HG03457 (cell line): ENCODE measurements around the gene MDFI.

Experiments
- ATAC-seq: cut with Tn5 transposase; IDR thresholded peaks from one replicate; pipeline ENCODE4 v1.9.1; 2021; ENCODE audit warnings: moderate number of reproducible peaks; ENCODE audit not compliant: unreplicated experiment

MDFI gene

DNA sequence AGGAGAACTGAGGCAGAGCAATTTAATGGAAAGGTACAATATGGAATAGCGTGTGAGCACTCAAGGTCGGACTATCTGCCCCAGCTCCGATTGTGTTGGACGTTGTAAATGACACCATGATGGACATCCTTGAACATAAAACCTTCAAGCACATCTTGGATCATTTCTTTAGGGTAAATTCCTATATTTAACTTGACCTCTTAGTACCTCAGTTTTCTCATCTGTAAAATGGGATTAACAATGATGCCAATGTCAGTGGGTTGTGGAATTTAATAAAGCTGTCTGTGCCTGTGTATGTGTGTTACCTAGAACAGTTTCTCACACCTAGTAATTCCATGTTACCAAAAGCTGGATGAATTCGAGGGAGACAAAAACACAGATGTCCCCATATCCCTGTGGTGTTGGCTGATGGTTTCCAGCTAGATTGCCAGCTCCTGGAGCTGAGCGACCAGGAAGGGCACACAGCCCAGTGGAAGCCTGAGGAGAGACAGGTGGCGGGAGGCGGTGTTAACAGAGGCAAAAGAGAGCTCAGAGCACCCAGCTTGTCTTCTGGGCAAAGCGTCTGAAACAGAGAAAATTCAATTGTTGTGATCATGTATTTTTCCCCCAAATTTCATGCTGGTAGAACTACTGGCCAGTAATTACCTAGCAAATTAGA is 32.6 kb downstream of the MDFI start:
- no peak for ATAC-seq

GRCh38 chr6:41671376-41671775 is 33.1 kb downstream of the MDFI start:
- ATAC-seq: no peak

DNA sequence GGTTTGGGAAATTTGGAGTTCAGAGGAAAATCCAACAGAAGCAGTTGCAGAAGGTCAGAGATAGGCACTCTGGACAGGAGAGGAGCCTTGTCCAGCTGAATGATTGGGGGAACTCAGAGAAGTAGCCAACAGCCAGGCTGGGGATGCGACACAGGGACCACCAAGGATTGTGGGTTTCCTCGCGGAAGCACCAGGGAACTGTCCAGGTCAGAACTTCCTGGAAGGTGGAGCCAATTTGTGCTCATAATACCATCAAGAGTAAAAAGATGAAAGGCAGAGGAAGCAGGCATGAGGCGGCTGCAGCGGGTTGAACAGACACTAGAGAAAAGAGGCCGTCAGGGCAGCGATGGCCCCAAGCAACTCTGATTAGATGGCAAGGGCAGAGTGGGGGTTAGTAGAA is 33.7 kb downstream of the MDFI start:
- no peak for ATAC-seq

DNA sequence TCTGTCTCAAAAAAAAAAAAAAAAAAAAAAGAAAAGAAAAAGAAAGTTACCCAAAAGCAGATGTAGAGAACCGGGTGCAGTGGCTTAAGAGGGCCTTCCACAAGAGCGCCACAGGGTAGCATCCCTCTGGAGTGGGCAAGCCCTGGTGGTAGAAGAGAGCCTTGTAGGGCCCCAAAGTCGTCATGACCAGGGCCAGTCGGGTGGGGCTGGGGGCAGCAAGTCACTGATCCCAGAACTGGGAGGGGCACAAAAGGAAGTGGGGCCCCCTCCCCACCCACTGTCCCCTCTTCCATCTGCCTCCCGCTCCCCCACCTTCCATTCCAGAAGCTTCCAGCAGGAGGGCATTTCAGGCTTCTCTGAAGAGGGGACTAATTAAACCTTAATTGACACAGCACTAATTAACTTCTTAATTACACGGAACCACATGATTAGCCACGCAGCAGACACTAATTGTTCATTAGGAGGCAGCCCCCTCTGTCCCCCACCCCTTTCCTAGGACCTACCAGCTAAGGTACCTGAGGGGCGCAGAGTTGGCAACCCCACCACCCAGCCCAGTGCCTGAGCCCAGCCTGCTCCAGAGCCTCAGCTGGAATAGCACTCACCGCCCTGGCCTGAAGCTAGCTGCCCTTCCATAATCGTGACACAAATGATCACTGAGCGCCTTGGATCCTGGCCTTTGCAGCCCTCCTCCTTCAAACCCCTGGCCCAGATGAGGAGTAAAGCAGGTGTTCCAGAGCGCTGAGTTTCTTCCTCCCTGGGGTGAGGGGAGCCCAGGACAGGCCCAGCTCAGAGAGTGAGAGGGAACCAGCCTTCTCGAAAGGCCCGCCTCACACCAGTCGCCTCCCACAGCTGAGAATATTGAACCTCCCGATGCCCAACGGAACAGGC is 34.8 kb downstream of the MDFI start:
- ATAC-seq: no peak

DNA sequence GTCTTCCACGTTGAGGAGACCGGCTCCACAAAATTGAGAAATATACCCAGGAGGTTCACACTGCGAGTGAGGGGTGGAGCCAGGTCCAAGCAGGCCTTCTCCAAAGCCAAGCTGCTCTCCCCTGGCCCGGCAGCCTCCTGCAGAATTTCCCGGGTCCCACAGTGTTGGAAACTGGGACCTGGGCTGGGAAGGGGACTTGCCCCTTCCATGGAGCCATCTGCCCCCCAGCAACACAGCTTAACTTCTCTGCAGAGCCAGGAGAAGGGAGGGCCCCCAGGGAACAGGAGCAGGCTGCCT is 35.4 kb downstream of the MDFI start:
- no peak for ATAC-seq

GRCh38 chr6:41674231-41675000 is 36.1 kb downstream of the MDFI start:
- ATAC-seq: no peak

GRCh38 chr6:41675176-41675775 is 37.0 kb downstream of the MDFI start:
- ATAC-seq: no peak

DNA sequence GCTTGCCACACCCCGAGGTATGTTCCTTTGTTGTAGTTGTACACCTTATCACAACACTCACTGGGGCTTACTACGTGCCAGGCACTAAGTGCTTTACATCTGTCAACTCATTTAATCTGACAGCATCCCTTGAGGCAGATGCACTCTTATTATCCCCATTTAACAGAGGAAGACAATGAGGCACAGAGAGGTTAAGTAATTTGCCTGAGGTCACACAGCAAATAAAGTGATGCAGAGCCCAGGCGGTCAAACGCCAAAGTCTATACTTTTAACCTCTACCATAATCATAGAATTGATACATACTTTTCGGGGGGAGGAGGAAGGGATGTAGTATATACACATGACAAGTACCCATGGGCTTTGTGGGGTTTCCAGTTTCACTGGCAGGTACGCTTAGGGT is 37.7 kb downstream of the MDFI start:
- no peak for ATAC-seq

- ATAC-seq: no peak
Observed at GRCh38 chr6:41676431-41676830, 38.2 kb downstream of the MDFI start.

- no peak for ATAC-seq
Observed at GRCh38 chr6:41677124-41677921, 39.1 kb downstream of the MDFI start.

DNA sequence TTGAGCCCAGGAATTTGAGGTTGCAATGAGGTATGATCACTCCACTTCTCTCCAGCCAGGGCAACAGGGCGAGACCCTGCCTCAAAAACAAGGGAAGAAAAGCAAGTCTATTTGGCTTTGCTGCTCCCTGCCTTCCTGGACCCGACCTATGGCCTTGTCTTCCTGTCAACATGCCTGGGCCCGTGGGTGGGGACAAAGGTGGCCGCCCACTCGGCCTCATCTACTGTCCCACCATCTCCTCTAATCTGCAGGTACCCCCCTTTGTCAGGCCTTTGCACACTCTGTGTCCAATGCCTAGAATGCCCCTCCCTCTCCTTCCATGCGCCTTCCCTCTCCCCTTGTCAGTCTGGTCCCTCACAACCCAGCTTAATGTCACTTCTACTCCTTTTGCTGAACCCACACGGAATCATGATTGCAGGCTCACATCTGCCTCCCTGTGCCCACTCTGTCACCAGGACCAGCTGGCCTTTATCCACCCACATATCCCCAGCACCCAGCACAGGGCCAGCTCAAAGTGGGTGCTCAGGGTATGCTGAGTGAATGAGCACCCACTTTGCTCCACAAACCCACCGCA is 40.3 kb downstream of the MDFI start:
- ATAC-seq: no peak

DNA sequence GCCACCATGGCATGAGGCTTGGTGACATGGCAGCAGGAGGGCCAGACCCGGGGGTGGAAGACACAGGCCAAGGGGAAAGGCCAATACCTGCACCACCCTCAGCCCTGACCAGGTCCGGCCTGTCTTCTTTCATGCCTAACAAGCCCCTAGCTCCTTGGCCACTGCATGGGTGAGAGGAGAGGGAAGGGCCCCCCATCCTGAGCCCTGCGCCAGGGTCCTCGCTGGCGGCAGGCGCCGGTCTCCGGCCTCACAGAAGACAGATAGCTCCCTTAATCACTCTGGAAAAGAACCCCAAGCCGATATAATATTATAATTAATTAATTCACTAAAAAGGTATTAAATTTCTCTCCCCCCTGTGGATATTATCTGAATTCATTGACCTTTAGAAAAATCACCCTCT is 41.4 kb downstream of the MDFI start:
- no peak for ATAC-seq

- ATAC-seq: no peak
Observed at GRCh38 chr6:41680182-41680965, 42.1 kb downstream of the MDFI start.

DNA sequence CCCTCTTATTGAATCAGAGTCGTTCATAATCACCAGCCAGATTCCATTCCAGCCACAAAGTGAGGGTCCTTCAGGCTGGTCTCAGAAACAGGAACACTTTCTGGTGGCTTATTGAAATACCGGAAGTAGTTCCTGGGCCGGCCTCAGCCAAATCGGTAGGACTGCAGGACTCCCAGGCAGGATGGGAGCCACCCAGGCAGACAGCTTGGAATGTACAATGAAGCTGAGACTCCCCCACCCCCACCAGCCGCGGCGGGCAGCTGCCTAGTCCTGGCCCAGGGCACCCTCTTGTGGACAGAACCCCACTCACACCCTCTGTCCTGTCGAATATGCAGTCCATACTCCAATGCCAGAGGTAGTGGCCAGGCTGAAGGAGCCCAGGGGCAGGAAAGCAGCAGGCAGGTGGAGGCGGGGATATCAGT is 43.8 kb downstream of the MDFI start:
- no peak for ATAC-seq

GRCh38 chr6:41682497-41683272 is 44.4 kb downstream of the MDFI start:
- no peak for ATAC-seq

DNA sequence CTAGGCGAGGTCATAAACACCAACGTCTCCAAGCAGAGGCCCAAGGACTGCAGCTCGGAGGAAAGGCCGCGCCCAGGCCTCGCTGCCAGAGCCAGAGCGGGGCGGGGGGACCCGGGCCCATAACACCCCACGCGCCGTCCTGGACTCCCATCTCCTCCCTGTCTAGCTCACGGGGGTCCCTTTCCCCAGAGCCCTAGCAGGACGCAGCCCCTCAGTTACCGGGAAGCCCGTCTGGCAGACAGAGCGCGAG is 44.9 kb downstream of the MDFI start:
- no peak for ATAC-seq

- ATAC-seq: no peak
Observed at GRCh38 chr6:41683523-41684310, 45.4 kb downstream of the MDFI start.
